Measurements from ENCODE around the gene ACSL1.

Gene ACSL1

GRCh38 chr4:184804621-184805020, 21.1 kb downstream of the ACSL1 start:
- no peak overlapping the region for H3K4me3 ChIP-seq (replicated peaks; ENCODE audit: low read depth, low read length)
- DNase-seq (ENCODE audit: extremely low read depth, low read depth): no peak
- TF ChIP-seq CTCF (IDR thresholded peaks at IDR 0.05; ENCODE audit: low read depth, low read length, missing control alignments): no peak

DNA sequence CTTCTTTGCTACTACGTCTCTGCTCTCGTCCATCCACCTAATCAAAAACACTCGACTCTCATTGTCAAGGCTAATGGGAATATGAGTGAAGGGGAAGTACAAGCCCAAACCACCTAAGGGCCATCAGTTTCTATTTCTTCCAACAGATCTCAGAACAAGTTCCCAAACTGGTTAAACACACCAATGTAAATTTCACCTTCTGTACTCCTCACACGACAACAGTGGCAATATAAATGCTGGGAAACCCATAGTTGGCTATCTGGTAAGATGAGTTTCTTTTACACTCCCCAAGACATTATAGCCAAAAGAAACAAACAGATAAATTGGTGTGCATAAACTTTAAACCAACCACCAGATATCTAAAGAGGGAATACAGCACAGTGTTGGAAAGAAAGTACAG, 21.9 kb downstream of the ACSL1 start:
- H3K4me3 ChIP-seq (replicated peaks; ENCODE audit: low read depth, low read length): no peak overlapping the region
- TF ChIP-seq CTCF (IDR thresholded peaks at IDR 0.05; ENCODE audit: low read depth, low read length, missing control alignments): no peak
- DNase-seq (ENCODE audit: extremely low read depth, low read depth): no peak

DNA sequence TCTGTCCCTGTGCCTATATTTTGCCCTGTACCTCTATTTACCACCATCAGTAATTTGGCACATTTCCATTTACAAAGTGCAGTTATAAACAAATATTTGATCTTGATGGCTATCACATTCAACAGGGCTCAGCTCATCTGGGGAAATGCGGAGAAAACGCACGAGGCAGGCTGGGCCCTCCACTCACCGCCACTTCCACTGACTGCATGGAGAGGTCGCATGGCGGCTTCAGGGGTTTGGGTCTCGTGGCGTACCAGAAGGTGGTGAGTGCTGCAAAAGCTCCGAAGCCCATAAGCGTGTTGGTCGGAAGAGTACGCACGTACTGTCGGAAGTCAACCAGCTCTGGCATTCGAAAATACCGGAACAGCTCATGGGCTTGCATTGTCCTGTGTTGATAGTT, 22.6 kb downstream of the ACSL1 start:
- no peak for TF ChIP-seq CTCF (IDR thresholded peaks at IDR 0.05; ENCODE audit: low read depth, low read length, missing control alignments)
- no peak overlapping the region for H3K4me3 ChIP-seq (replicated peaks; ENCODE audit: low read depth, low read length)

GRCh38 chr4:184802697-184803015, 23.1 kb downstream of the ACSL1 start:
- no peak for TF ChIP-seq CTCF (IDR thresholded peaks at IDR 0.05; ENCODE audit: low read depth, low read length, missing control alignments)
- H3K4me3 ChIP-seq (replicated peaks; ENCODE audit: low read depth, low read length): no peak overlapping the region
- DNase-seq (ENCODE audit: extremely low read depth, low read depth): no peak

More for the DNA sequence above, 22.6 kb downstream of the ACSL1 start:
- DNase-seq (ENCODE audit: extremely low read depth, low read depth): no peak

DNA sequence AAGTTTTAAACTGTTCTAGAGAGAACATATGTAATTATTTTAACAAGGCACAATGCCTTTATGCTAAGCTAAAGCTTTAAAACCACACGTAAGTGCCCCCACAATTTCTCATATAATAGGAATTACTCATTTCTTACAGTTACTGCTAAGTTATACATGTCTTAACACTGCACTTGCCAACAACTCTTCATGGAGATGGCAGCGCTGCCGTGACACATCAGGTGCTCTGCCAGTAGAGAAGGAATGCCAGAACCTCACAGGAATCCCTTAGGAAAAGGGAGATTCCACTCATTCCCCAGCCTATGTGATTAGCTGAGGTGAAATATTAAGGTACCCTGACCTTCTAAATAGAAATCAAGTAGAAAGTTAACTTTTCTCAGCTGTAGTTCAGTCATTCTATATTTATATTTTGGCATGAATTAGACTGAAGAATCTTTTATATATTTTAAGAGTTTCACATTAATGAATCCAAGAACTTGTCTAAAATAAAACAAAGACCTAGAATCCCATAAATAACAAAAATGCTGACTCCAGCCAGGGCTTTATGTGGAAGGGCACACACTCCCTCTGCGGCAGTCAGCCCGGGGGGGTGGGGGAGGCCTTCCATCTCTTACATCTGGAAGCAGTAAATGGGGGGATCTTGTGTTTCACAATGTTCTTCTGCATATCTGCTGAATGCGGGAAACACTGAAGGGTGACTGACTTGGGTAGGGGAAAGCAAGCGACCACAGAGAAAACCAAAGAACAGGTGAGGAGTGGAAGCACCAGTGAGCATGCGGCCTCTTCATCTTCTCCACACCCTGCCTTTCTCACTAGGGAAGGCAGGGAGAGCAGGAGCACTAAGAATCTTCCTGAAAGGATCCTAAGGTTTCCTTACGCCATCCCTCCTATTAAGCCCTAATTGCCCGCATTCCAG, 23.7 kb downstream of the ACSL1 start:
- DNase-seq (ENCODE audit: extremely low read depth, low read depth): no peak
- H3K4me3 ChIP-seq (replicated peaks; ENCODE audit: low read depth, low read length): no peak overlapping the region
- no peak for TF ChIP-seq CTCF (IDR thresholded peaks at IDR 0.05; ENCODE audit: low read depth, low read length, missing control alignments)

DNA sequence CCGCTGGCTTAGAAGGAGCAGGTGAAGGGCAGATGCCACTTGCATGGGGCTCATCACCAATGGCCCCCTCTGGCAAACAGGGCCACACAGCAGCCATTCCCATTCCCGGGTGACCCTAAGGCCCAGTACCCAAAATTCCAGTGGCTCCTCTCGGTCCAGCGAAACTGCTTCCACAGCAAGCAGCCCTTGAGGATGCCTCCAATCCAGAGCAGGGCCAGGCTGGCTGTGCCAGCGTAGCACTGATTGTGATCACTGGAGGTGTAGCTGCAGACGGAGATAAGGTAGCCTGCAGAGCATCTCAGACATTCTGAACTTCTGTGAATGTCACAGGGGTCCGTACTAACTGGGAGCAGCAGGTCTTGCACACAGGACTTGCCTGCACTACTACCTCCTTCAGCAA, 27.3 kb downstream of the ACSL1 start:
- H3K4me3 ChIP-seq (replicated peaks; ENCODE audit: low read depth, low read length): no peak overlapping the region
- TF ChIP-seq CTCF (IDR thresholded peaks at IDR 0.05; ENCODE audit: low read depth, low read length, missing control alignments): no peak
- no peak for DNase-seq (ENCODE audit: extremely low read depth, low read depth)

GRCh38 chr4:184796906-184797305, 28.9 kb downstream of the ACSL1 start:
- no peak for DNase-seq (ENCODE audit: extremely low read depth, low read depth)

More at GRCh38 chr4:184796906-184797305, 28.9 kb downstream of the ACSL1 start:
- no peak for TF ChIP-seq CTCF (IDR thresholded peaks at IDR 0.05; ENCODE audit: low read depth, low read length, missing control alignments)
- no peak overlapping the region for H3K4me3 ChIP-seq (replicated peaks; ENCODE audit: low read depth, low read length)

Measured in HFF-Myc (cell line).